Activated CD8-positive, alpha-beta T cell treated with anti-CD3 and anti-CD28 coated beads for 36 hours (primary cell): ENCODE data around the gene SLX1B. TPM values are rescaled to one million over a fixed set of nuclear protein-coding genes. Genes with fewer than 3 reads are reported as not detected.
"Not testable (repeated sequence)": the region's sequence is repeated elsewhere in the genome, so short reads cannot be mapped to it uniquely, and the experiment has no call there.

Experiments used
- ATAC-seq: fragments of 200-7000 bp; cut with Tn5 transposase; one replicate; pipeline ENCODE4 v1.10.0; 2021; ENCODE audit warnings: mild to moderate bottlenecking, moderate library complexity
- CTCF ChIA-PET: fragments of 350-600 bp; sonication (Branson Sonifier 250); formaldehyde crosslinking; loops from one replicate; lab custom pipeline; 2021; ENCODE audit warnings: antibody characterized with exemption; lab: Charles Lee
- POLR2A ChIA-PET: fragments of 350-600 bp; sonication (Branson Sonifier 250); formaldehyde crosslinking; loops from one replicate; lab custom pipeline; 2021; ENCODE audit warnings: antibody characterized with exemption; lab: Charles Lee
- DNase-seq: peaks from one replicate; pipeline ENCODE4 v3.0.0-alpha.2; 2020
- H3K27ac Mint-ChIP-seq: one replicate; pipeline ENCODE4 v1.8.0; 2021; ENCODE audit warnings: mild to moderate bottlenecking, mixed read lengths
- H3K27me3 Mint-ChIP-seq: one replicate; pipeline ENCODE4 v1.8.0; 2021; ENCODE audit warnings: mixed read lengths
- H3K36me3 Mint-ChIP-seq: one replicate; pipeline ENCODE4 v1.8.0; 2021; ENCODE audit warnings: low read depth, mixed read lengths
- H3K4me1 Mint-ChIP-seq: one replicate; pipeline ENCODE4 v1.8.0; 2021; ENCODE audit warnings: low read depth, mixed read lengths
- H3K4me3 Mint-ChIP-seq: one replicate; pipeline ENCODE4 v1.8.0; 2021; ENCODE audit warnings: mild to moderate bottlenecking, moderate library complexity, mixed read lengths
- H3K9me3 Mint-ChIP-seq: one replicate; pipeline ENCODE4 v1.8.0; 2021; ENCODE audit warnings: mixed read lengths
- intact Hi-C: fragments of 100-400 bp; cut with micrococcal nuclease; formaldehyde crosslinking; loops from one replicate; pipeline ENCODE4 v1.10.0; 2022
- total RNA-seq, 2 experiments: library from RNA; stranded (reverse); gene quantifications; one replicate each; pipeline ENCODE4 v1.2.3, GENCODE V29; 2021

The SLX1B gene
- total RNA-seq, 2 experiments from 2014 or later, result 49.2 to 54.6 TPM

- ATAC-seq, result peak; percentile 49
- DNase-seq, H3K9me3 Mint-ChIP-seq, H3K36me3 Mint-ChIP-seq, CTCF ChIA-PET, intact Hi-C loops, H3K4me1 Mint-ChIP-seq, POLR2A ChIA-PET, H3K27ac Mint-ChIP-seq, H3K27me3 Mint-ChIP-seq, H3K4me3 Mint-ChIP-seq: not testable (repeated sequence)
Measured at GRCh38 chr16:29467654-29468366, 13.5 kb downstream of the SLX1B start.

- H3K27ac Mint-ChIP-seq, H3K4me3 Mint-ChIP-seq: not testable (repeated sequence)
- ATAC-seq, result peak; percentile 7
Measured at GRCh38 chr16:29469660-29470059, 15.3 kb downstream of the SLX1B start.

GRCh38 chr16:29472065-29472464, 17.7 kb downstream of the SLX1B start:
- CTCF ChIA-PET, H3K27me3 Mint-ChIP-seq, POLR2A ChIA-PET, H3K4me1 Mint-ChIP-seq, H3K27ac Mint-ChIP-seq, intact Hi-C loops, H3K36me3 Mint-ChIP-seq, H3K4me3 Mint-ChIP-seq, DNase-seq, H3K9me3 Mint-ChIP-seq: not testable (repeated sequence)
- peak; percentile 65 for ATAC-seq

More at GRCh38 chr16:29469660-29470059, 15.3 kb downstream of the SLX1B start:
- H3K9me3 Mint-ChIP-seq, H3K4me1 Mint-ChIP-seq, H3K36me3 Mint-ChIP-seq, H3K27me3 Mint-ChIP-seq, intact Hi-C loops, POLR2A ChIA-PET, CTCF ChIA-PET: not testable (repeated sequence)
- peak; percentile 31 for DNase-seq

DNA sequence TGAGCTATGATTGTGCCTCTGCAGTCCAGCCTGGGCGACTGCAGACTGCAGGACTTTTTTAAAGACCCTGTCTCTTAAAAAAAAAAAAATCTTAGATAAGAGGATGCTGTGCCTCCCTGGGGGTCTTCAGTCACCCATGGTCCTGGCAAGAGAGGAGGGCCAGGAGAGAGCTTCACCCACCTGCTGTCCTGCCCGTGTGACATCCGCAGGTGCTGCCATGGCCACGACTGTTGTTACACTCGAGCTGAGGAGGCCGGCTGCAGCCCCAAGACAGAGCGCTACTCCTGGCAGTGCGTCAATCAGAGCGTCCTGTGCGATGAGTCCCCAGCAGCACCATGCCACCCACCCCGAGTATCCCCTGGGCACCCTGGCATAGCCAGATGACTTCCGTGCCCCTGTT, 27.9 kb downstream of the SLX1B start:
- H3K27me3 Mint-ChIP-seq, CTCF ChIA-PET, POLR2A ChIA-PET, intact Hi-C loops, H3K27ac Mint-ChIP-seq, ATAC-seq, DNase-seq, H3K4me3 Mint-ChIP-seq, H3K4me1 Mint-ChIP-seq, H3K36me3 Mint-ChIP-seq, H3K9me3 Mint-ChIP-seq: not testable (repeated sequence)

DNA sequence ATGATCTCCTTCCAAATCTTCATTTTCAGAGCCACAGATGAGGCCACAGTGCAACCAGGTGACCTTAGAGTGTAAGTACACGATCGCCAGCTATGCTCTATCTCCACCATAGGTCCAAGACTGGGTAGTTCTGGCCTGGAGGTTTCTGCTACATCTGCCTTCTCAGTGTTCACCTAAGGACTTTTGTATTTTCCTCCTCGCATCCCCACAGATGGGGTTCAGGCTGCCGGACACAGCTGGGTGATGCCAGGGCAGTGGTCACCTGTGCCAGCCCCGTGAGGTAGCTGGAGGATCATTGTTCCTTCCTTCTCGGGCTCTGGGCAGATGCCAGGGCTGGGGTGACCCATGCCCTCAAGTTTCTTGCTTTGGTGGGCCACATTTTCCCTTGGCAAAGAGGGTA, 52.0 kb downstream of the SLX1B start, which contains the start of gene NPIPB12:
TSS of gene NPIPB12 (minus strand) at position 101 of the 400 bp plus-strand sequence.
- H3K9me3 Mint-ChIP-seq, CTCF ChIA-PET, H3K4me1 Mint-ChIP-seq, H3K27me3 Mint-ChIP-seq, POLR2A ChIA-PET, H3K4me3 Mint-ChIP-seq, H3K27ac Mint-ChIP-seq, ATAC-seq, H3K36me3 Mint-ChIP-seq, DNase-seq, intact Hi-C loops: not testable (repeated sequence)

Other genes starting within 250 kb of the SLX1B start
- gene NPIPB11, start 47.8 kb upstream of the SLX1B start, total RNA-seq, result 1 to 10 TPM; 1.5 to 1.9 TPM
- gene BOLA2, start 182 bp upstream of the SLX1B start, total RNA-seq, result 10 to 100 TPM; 10.4 to 12.3 TPM
- 1 to 10 TPM; 1.6 to 2.3 TPM for gene SULT1A4, start 5.4 kb downstream of the SLX1B start, total RNA-seq
- gene NPIPB12, start 51.9 kb downstream of the SLX1B start, total RNA-seq, result 10 to 100 TPM; 67.9 to 83.6 TPM
- 100 to 1,000 TPM; 110 to 119 TPM for gene SPN, start 208.7 kb downstream of the SLX1B start, total RNA-seq
- 10 to 100 TPM in 1 of 2 experiments, 1 to 10 TPM in 1; 9.3 to 11.7 TPM for gene QPRT, start 224.6 kb downstream of the SLX1B start, total RNA-seq